NT2/D1 (cell line): ENCODE measurements around the gene NBAS.
"Not testable (repeated sequence)": the region's sequence is repeated elsewhere in the genome, so short reads cannot be mapped to it uniquely, and the experiment has no call there.

ENCODE experiments used
- DNase-seq: peaks from one replicate; pipeline ENCODE4 v3.0.0-alpha.2; 2011; ENCODE audit warnings: low read depth, low spot score
- H3K27me3 ChIP-seq: 2 replicates; pipeline ENCODE4 v1.6.0; 2011; ENCODE audit warnings: mild to moderate bottlenecking; ENCODE audit not compliant: insufficient read length, insufficient read depth
- H3K36me3 ChIP-seq: 2 replicates; pipeline ENCODE4 v1.6.1; 2011; ENCODE audit warnings: mild to moderate bottlenecking, low read length, mixed read lengths; ENCODE audit not compliant: insufficient read depth, insufficient read length
- H3K4me1 ChIP-seq: 2 replicates; pipeline ENCODE4 v1.5.1; 2011; ENCODE audit not compliant: insufficient read depth, insufficient read length
- H3K4me3 ChIP-seq: 2 replicates; pipeline ENCODE4 v1.5.1; 2011; ENCODE audit warnings: low read depth; ENCODE audit not compliant: insufficient read length
- H3K9ac ChIP-seq: 2 replicates; pipeline ENCODE4 v1.6.0; 2011; ENCODE audit warnings: low read depth; ENCODE audit not compliant: insufficient read length
- H3K9me3 ChIP-seq: 2 replicates; pipeline ENCODE4 v1.5.1; 2011; ENCODE audit warnings: mild to moderate bottlenecking, low read length; ENCODE audit not compliant: insufficient read depth
- SUZ12 ChIP-seq: IDR thresholded peaks from 2 replicates; pipeline ENCODE4 v1.6.1; 2011; ENCODE audit not compliant: insufficient read length, insufficient read depth; ENCODE audit errors: extremely low read depth
- YY1 ChIP-seq: IDR thresholded peaks from 2 replicates; pipeline ENCODE4 v1.6.1; 2011; ENCODE audit not compliant: insufficient read length, insufficient read depth
- ZNF274 ChIP-seq: IDR thresholded peaks from 2 replicates; pipeline ENCODE4 v1.6.1; 2011; ENCODE audit warnings: mild to moderate bottlenecking, low read depth, low read length

The NBAS gene

GRCh38 chr2:15263976-15264685 is 297.0 kb downstream of the NBAS start:
- Histone ChIP-seq H3K36me3 (no peaks in the 10 kb centered on the region), H3K4me1 (no peaks in the 10 kb centered on the region), H3K9ac (no peak overlapping the region), H3K27me3 (no peaks in the 10 kb centered on the region), H3K4me3 (no peak overlapping the region), H3K9me3 (0 out of 2 replicates have a peak, but pooled peaks cover 1% of the 10 kb centered on the region)
- TF ChIP-seq ZNF274 (no peak), SUZ12 (no peak), YY1 (no peak)
- no peak for DNase-seq

DNA sequence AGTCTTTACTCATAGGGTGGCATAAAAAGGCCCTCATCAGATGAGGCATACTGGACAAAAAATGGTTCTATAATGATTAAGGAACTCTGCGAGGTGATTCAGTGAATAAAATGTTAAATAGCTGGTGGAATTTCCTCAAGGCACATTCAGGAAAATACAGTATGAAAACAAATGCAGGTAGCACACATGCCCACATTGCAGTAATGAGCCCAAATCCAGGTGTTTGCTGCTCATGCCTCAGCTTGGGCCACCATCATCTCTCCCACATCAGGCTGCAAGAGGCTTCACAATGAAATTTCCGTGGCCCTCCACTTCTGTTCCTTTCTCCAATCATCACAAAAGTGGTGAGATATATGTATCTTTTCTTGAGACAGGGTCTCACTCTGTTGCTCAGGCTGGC is 298.3 kb downstream of the NBAS start:
- Histone ChIP-seq H3K4me1 (no peaks in the 10 kb centered on the region), H3K4me3 (no peak overlapping the region), H3K36me3 (no peaks in the 10 kb centered on the region), H3K27me3 (no peaks in the 10 kb centered on the region), H3K9me3 (peaks cover 12% of the 10 kb centered on the region; the same call in 1 of the 2 replicates), H3K9ac (no peak overlapping the region)
- no peak for DNase-seq
- no peak for TF ChIP-seq ZNF274
- TF ChIP-seq YY1, result no peak
- no peak for TF ChIP-seq SUZ12

GRCh38 chr2:15260835-15261234 is 300.3 kb downstream of the NBAS start:
- DNase-seq, result no peak
- H3K9me3 ChIP-seq, result peaks cover 15% of the 10 kb centered on the region; the same call in 1 of the 2 replicates
- no peaks in the 10 kb centered on the region for H3K36me3 ChIP-seq
- TF ChIP-seq SUZ12 (no peak), YY1 (no peak), ZNF274 (no peak)
- no peaks in the 10 kb centered on the region for H3K4me1 ChIP-seq
- no peak overlapping the region for H3K4me3 ChIP-seq
- no peak overlapping the region for H3K9ac ChIP-seq
- H3K27me3 ChIP-seq, result no peaks in the 10 kb centered on the region

GRCh38 chr2:15260196-15260595 is 300.9 kb downstream of the NBAS start:
- no peak overlapping the region for H3K9ac ChIP-seq
- H3K4me3 ChIP-seq, result no peak overlapping the region
- H3K4me1 ChIP-seq, result no peaks in the 10 kb centered on the region
- peak; percentile 9 for DNase-seq
- TF ChIP-seq YY1 (no peak), ZNF274 (no peak), SUZ12 (no peak)
- H3K36me3 ChIP-seq, result no peaks in the 10 kb centered on the region
- H3K27me3 ChIP-seq, result no peaks in the 10 kb centered on the region
- peaks cover 15% of the 10 kb centered on the region; the same call in 1 of the 2 replicates for H3K9me3 ChIP-seq

DNA sequence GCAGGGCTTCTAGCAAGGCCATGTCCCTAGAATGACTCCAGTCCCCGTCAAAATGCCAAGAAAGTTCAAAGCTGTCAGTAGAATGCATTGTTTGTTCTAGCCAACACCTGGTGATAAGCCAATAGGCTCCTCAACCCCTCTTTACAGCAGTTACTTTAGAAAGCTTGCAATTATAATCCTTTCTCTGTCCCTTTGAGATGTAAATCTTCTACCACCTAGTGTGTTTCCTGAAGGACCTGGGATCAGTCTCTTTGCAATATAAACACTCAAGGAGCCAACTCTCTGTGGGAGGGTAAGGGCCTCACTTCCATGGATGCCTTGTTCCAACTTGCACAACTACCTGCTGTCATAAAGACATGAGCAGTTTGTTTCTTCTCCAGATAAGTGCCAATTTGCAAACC is 301.8 kb downstream of the NBAS start:
- no peaks in the 10 kb centered on the region for H3K27me3 ChIP-seq
- H3K4me1 ChIP-seq, result no peaks in the 10 kb centered on the region
- peak; percentile 75 for DNase-seq
- TF ChIP-seq YY1 (no peak), ZNF274 (no peak)
- peaks cover 15% of the 10 kb centered on the region; the same call in 1 of the 2 replicates for H3K9me3 ChIP-seq
- H3K4me3 ChIP-seq, result no peak overlapping the region
- no peak overlapping the region for H3K9ac ChIP-seq
- H3K36me3 ChIP-seq, result no peaks in the 10 kb centered on the region

DNA sequence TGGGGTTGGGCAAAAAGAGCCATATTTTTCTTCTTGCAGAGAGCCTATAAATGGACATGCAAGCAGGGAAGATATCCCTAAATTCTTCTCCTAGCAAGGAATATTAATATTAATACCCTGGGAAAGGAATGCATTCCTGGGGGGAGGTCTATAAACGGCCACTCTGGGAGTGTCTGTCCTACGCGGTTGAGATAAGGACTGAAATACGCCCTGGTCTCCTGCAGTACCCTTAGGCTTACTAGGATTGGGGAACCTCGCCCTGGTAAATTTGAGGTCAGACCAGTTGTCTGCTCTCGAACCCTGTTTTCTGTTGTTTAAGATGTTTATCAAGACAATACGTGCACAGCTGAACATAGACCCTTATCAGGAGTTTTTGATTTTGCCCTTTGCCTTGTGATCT is 302.7 kb downstream of the NBAS start:
- DNase-seq, H3K9ac ChIP-seq, H3K36me3 ChIP-seq, H3K27me3 ChIP-seq, H3K4me1 ChIP-seq, H3K4me3 ChIP-seq: not testable (repeated sequence)
- peaks cover 15% of the 10 kb centered on the region; the same call in 1 of the 2 replicates for H3K9me3 ChIP-seq

GRCh38 chr2:15253835-15254286 is 307.3 kb downstream of the NBAS start:
- H3K4me3 ChIP-seq, result no peak overlapping the region
- H3K27me3 ChIP-seq, result no peaks in the 10 kb centered on the region
- peaks cover 11% of the 10 kb centered on the region; the same call in 1 of the 2 replicates for H3K9me3 ChIP-seq
- H3K36me3 ChIP-seq, result no peaks in the 10 kb centered on the region
- no peaks in the 10 kb centered on the region for H3K4me1 ChIP-seq
- no peak overlapping the region for H3K9ac ChIP-seq
- TF ChIP-seq ZNF274 (no peak), SUZ12 (no peak), YY1 (no peak)
- DNase-seq, result no peak

GRCh38 chr2:15253247-15253646 is 307.9 kb downstream of the NBAS start:
- DNase-seq, result no peak
- no peaks in the 10 kb centered on the region for H3K4me1 ChIP-seq
- no peaks in the 10 kb centered on the region for H3K36me3 ChIP-seq
- TF ChIP-seq ZNF274 (no peak), SUZ12 (no peak), YY1 (no peak)
- H3K9me3 ChIP-seq, result peaks cover 5% of the 10 kb centered on the region; the same call in 1 of the 2 replicates
- no peaks in the 10 kb centered on the region for H3K27me3 ChIP-seq
- no peak overlapping the region for H3K9ac ChIP-seq
- H3K4me3 ChIP-seq, result no peak overlapping the region
